IMR-90 (cell line): ENCODE results near the gene B3GNT9. TPM values are rescaled to one million over a fixed set of nuclear protein-coding genes. Genes with fewer than 3 reads are reported as not detected.

ENCODE experiments used
- polyA plus RNA-seq, 3 experiments: library from polyadenylated mRNA; depleted of rRNA; stranded (reverse); fragments of >200 nt; gene quantifications; 2 replicates each; pipeline ENCODE4 v1.2.3, GENCODE V29; 2012; ENCODE audit warnings: low replicate concordance in 1 of 3
- total RNA-seq: library from RNA; depleted of rRNA; stranded (reverse); fragments of >200 nt; gene quantifications from 2 replicates; pipeline ENCODE4 v1.2.3, GENCODE V29; 2012; rRNA removed

Gene B3GNT9
- total and polyA plus RNA-seq, 2 of the 4 experiments (the other 2 are of a cell fraction) = 5.0 to 12.0 TPM

Other genes with a start within 250 kb of the B3GNT9 start
- not detected in 2 replicates for gene CDH16, start 232.1 kb downstream of the B3GNT9 start, total RNA-seq
- not detected in 2 replicates for gene CDH16, start 232.1 kb downstream of the B3GNT9 start, polyA plus RNA-seq (2012; rRNA removed)
- 1.3 and 1.4 TPM in 2 replicates for gene RRAD, start 225.5 kb downstream of the B3GNT9 start, total RNA-seq
- 2.1 and 2.9 TPM in 2 replicates for gene RRAD, start 225.5 kb downstream of the B3GNT9 start, polyA plus RNA-seq (2012; rRNA removed)
- 148 and 168 TPM in 2 replicates for gene CIAO2B, start 216.6 kb downstream of the B3GNT9 start, total RNA-seq
- 234 and 283 TPM in 2 replicates for gene CIAO2B, start 216.6 kb downstream of the B3GNT9 start, polyA plus RNA-seq (2012; rRNA removed)
- 11.9 and 15.1 TPM in 2 replicates for gene CES2, start 215.5 kb downstream of the B3GNT9 start, total RNA-seq
- gene CES2, start 215.5 kb downstream of the B3GNT9 start, polyA plus RNA-seq (2012; rRNA removed) = 23.2 and 24.2 TPM in 2 replicates
- under 0.01 TPM in 1 of 2 replicates, not detected in the other for gene CES3, start 189.7 kb downstream of the B3GNT9 start, total RNA-seq
- 0.03 and 0.06 TPM in 2 replicates for gene CES3, start 189.7 kb downstream of the B3GNT9 start, polyA plus RNA-seq (2012; rRNA removed)
- gene CES4A, start 162.4 kb downstream of the B3GNT9 start, total RNA-seq = 0.72 and 0.83 TPM in 2 replicates
- gene CES4A, start 162.4 kb downstream of the B3GNT9 start, polyA plus RNA-seq (2012; rRNA removed) = 4.0 and 4.7 TPM in 2 replicates
- 48.0 and 110 TPM in 2 replicates for gene CBFB, start 121.8 kb downstream of the B3GNT9 start, total RNA-seq
- 39.8 and 44.2 TPM in 2 replicates for gene CBFB, start 121.8 kb downstream of the B3GNT9 start, polyA plus RNA-seq (2012; rRNA removed)
- 13.1 and 14.0 TPM in 2 replicates for gene PHAF1, start 41.1 kb downstream of the B3GNT9 start, total RNA-seq
- gene PHAF1, start 41.1 kb downstream of the B3GNT9 start, polyA plus RNA-seq (2012; rRNA removed) = 19.8 and 22.5 TPM in 2 replicates
- 8.1 and 8.6 TPM in 2 replicates for gene TRADD, start 8.9 kb upstream of the B3GNT9 start, total RNA-seq
- gene TRADD, start 8.9 kb upstream of the B3GNT9 start, polyA plus RNA-seq (2012; rRNA removed) = 14.6 and 18.6 TPM in 2 replicates
- 1.9 and 2.3 TPM in 2 replicates for gene FBXL8, start 9.0 kb upstream of the B3GNT9 start, total RNA-seq
- 12.5 and 14.5 TPM in 2 replicates for gene FBXL8, start 9.0 kb upstream of the B3GNT9 start, polyA plus RNA-seq (2012; rRNA removed)
- 0.54 and 0.83 TPM in 2 replicates for gene HSF4, start 13.7 kb upstream of the B3GNT9 start, total RNA-seq
- 6.7 and 7.5 TPM in 2 replicates for gene HSF4, start 13.7 kb upstream of the B3GNT9 start, polyA plus RNA-seq (2012; rRNA removed)
- gene NOL3, start 19.5 kb upstream of the B3GNT9 start, total RNA-seq = 5.0 and 6.1 TPM in 2 replicates
- gene NOL3, start 19.5 kb upstream of the B3GNT9 start, polyA plus RNA-seq (2012; rRNA removed) = 16.9 and 17.2 TPM in 2 replicates
- gene MATCAP1, start 33.0 kb upstream of the B3GNT9 start, total RNA-seq = 7.5 and 8.2 TPM in 2 replicates
- 43.9 and 47.3 TPM in 2 replicates for gene MATCAP1, start 33.0 kb upstream of the B3GNT9 start, polyA plus RNA-seq (2012; rRNA removed)
- not detected in 2 replicates for gene EXOC3L1, start 39.1 kb upstream of the B3GNT9 start, total RNA-seq
- gene EXOC3L1, start 39.1 kb upstream of the B3GNT9 start, polyA plus RNA-seq (2012; rRNA removed) = 0.09 TPM in 1 of 2 replicates, not detected in the other
- 57.5 and 63.4 TPM in 2 replicates for gene E2F4, start 41.2 kb upstream of the B3GNT9 start, total RNA-seq
- 103 and 106 TPM in 2 replicates for gene E2F4, start 41.2 kb upstream of the B3GNT9 start, polyA plus RNA-seq (2012; rRNA removed)
- gene ELMO3, start 48.1 kb upstream of the B3GNT9 start, total RNA-seq = 0.28 and 0.36 TPM in 2 replicates
- gene ELMO3, start 48.1 kb upstream of the B3GNT9 start, polyA plus RNA-seq (2012; rRNA removed) = 1.6 and 1.9 TPM in 2 replicates
- 41.7 and 65.6 TPM in 2 replicates for gene TMEM208, start 76.1 kb upstream of the B3GNT9 start, total RNA-seq
- 66.5 and 68.8 TPM in 2 replicates for gene TMEM208, start 76.1 kb upstream of the B3GNT9 start, polyA plus RNA-seq (2012; rRNA removed)
- 13.1 and 13.8 TPM in 2 replicates for gene FHOD1, start 96.5 kb upstream of the B3GNT9 start, total RNA-seq
- gene FHOD1, start 96.5 kb upstream of the B3GNT9 start, polyA plus RNA-seq (2012; rRNA removed) = 64.0 and 71.4 TPM in 2 replicates
- 1.8 and 2.5 TPM in 2 replicates for gene SLC9A5, start 98.0 kb upstream of the B3GNT9 start, total RNA-seq
- gene SLC9A5, start 98.0 kb upstream of the B3GNT9 start, polyA plus RNA-seq (2012; rRNA removed) = 5.4 and 5.7 TPM in 2 replicates
- 8.3 and 14.0 TPM in 2 replicates for gene PLEKHG4, start 128.5 kb upstream of the B3GNT9 start, total RNA-seq
- 50.7 and 56.8 TPM in 2 replicates for gene PLEKHG4, start 128.5 kb upstream of the B3GNT9 start, polyA plus RNA-seq (2012; rRNA removed)
- under 0.01 TPM in 1 of 2 replicates, not detected in the other for gene KCTD19, start 175.7 kb upstream of the B3GNT9 start, total RNA-seq
- gene KCTD19, start 175.7 kb upstream of the B3GNT9 start, polyA plus RNA-seq (2012; rRNA removed) = 0.07 and 0.36 TPM in 2 replicates
- gene LRRC36, start 175.8 kb upstream of the B3GNT9 start, total RNA-seq = 0.18 TPM in 1 of 2 replicates, not detected in the other
- gene LRRC36, start 175.8 kb upstream of the B3GNT9 start, polyA plus RNA-seq (2012; rRNA removed) = 0.20 and 0.29 TPM in 2 replicates
- 0.54 and 0.56 TPM in 2 replicates for gene TPPP3, start 242.5 kb upstream of the B3GNT9 start, total RNA-seq
- gene TPPP3, start 242.5 kb upstream of the B3GNT9 start, polyA plus RNA-seq (2012; rRNA removed) = 2.2 and 2.4 TPM in 2 replicates